ENCODE results near the gene DFFB.
"Not testable (repeated sequence)": the region's sequence is repeated elsewhere in the genome, so short reads cannot be mapped to it uniquely, and the experiment has no call there.

DFFB gene, protein sequence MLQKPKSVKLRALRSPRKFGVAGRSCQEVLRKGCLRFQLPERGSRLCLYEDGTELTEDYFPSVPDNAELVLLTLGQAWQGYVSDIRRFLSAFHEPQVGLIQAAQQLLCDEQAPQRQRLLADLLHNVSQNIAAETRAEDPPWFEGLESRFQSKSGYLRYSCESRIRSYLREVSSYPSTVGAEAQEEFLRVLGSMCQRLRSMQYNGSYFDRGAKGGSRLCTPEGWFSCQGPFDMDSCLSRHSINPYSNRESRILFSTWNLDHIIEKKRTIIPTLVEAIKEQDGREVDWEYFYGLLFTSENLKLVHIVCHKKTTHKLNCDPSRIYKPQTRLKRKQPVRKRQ

DNA sequence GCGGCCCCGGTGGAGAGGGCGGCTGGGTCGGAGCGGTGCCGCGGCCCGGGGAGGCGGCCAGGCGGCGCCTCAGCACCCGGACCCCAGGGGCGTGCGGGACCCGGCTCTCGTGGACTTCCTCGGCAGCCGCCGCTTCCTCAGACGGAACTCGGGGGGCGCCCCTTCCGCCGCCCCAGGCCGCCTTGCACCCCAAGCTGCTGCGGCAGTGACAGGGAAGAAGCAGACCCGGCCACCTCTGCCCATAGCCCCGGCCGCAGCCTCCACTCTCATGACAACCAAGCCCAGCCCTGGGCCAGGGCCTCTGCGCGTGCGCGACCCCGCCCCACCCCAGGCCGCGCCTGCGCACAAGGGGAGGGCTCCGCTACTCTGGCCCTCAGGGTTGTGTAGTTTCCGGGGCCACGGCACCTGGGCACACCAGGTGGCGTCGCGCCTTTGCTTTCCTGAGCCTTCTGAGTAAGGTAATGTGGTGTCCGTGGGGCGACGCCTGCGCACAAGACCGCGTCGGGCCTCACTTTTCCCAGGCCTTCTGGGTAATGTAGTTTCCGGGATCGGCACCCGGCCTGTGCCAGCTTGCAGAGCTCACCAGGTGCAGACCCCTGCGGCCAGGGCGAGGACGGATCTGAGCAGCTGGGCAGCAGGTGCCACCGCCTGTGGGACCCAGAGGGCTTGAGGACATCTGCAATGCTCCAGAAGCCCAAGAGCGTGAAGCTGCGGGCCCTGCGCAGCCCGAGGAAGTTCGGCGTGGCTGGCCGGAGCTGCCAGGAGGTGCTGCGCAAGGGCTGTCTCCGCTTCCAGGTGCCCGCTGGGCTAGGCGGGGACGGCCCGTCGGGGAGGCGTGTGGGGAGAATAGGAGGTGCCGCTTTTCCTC is at the start of gene DFFB, which contains the start of gene CEP104:
Gene DFFB, plus strand, starts transcription at position 554 of the 868 bp plus-strand sequence. Its CDS starts 128 bp downstream, at position 682.
Gene CEP104, minus strand, starts transcription at position 289 of the 868 bp plus-strand sequence. CDS start 4,804 bp downstream, outside the sequence.
- DNase-seq (ENCODE audit: low read depth) = peak; percentile 93

DNA sequence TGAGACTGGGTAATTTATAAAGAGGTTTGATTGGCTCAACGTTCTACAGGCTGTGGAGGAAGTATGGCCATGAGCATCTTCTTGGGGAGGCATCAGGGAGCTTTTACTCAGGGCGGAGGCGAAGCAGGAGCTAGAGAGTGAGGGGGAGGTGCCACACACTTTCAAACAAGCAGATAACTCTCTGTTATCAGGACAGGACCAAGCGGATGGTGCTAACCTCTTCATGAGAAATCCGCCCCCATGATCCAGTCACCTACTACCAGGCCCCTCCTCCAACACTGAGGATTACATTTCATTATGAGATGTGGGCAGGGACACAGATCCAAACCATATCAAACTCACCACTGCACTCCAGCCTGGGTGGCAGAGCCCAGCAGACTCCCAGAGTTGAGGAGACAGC is 49.5 kb upstream of the DFFB start:
- no peak for DNase-seq (ENCODE audit: low read depth)

DNA sequence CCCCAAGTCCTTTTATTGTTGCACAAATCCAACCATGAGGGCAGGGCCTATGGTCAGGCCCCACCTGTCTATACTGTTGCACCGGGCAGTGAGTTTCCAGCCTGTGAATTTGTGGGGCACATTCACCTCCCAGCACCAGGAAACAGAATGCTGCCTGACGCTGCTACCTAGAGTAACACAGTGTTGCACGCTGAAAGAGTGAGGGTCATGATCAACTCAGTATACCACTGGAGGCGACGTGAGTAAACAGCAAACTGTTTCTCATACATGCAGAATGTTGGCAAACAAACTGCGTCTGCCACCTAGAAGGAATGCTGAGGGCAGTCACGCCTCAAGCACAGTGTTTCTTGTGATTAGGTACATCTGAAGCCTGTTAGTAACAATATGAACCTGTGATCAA is 47.6 kb upstream of the DFFB start:
- no peak for DNase-seq (ENCODE audit: low read depth)

DNA sequence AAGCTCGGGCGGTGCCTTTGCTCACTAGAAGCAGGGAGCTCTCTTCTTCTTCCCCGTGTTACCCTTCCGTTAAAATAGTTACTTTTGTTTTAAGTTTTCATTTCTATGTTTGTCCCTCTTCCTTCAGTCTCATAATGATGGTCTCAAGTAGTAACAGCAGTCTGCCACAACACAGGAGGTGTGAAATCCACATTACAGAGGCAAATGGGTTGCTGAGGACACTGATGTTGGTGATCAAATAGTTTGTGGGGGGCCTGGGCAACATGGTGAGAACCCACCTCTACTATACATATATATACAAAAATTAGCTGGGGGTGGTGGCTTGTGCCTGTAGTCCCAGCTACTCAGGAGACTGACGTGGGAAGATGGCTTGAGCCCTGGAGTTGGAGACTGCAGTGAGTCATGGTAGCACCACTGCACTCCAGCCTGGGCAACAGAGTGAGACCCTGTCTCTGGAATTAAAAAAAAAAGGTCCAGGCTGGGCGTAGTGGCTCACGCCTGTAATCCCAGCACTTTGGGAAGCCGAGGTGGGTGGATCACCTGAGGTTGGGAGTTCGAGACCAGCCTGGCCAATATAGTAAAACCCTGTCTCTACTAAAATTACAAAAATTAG is 47.0 kb upstream of the DFFB start:
- not testable (repeated sequence) for DNase-seq (ENCODE audit: low read depth)

DNA sequence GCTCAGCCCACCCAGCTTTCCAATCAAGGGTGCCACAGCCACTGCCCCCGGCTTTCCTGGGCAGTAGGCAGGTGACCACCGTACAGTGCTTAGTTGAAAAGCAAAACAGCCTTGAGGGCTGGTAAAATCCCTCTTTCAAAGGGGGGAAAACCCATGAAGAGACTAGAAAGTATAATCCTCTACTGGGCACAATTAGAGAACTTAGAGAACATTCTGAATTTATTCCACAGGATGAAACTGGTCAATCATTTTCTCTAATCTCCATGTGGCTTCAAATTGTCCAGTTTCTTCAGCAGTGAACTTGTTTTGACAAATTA is 45.7 kb upstream of the DFFB start:
- no peak for DNase-seq (ENCODE audit: low read depth)

DNA sequence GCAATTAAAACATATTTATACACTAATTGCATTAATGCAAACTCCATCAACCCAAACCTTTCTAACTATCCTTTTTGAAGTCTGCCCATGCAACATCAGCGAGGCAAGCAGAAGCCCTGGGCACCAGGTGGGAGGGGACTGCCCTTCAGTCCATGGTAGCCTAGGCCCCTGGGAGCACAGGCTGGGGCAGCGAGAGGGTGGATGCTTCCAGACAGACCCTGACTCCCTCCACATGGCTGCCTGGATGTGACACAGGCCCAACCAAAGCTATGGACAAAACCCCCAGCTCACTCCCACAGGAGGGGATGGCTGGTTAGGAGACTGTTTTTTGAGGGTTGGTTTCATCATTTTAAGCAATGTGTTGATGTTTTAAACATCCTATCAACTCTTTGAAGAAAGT is 43.2 kb upstream of the DFFB start:
- no peak for DNase-seq (ENCODE audit: low read depth)

DNA sequence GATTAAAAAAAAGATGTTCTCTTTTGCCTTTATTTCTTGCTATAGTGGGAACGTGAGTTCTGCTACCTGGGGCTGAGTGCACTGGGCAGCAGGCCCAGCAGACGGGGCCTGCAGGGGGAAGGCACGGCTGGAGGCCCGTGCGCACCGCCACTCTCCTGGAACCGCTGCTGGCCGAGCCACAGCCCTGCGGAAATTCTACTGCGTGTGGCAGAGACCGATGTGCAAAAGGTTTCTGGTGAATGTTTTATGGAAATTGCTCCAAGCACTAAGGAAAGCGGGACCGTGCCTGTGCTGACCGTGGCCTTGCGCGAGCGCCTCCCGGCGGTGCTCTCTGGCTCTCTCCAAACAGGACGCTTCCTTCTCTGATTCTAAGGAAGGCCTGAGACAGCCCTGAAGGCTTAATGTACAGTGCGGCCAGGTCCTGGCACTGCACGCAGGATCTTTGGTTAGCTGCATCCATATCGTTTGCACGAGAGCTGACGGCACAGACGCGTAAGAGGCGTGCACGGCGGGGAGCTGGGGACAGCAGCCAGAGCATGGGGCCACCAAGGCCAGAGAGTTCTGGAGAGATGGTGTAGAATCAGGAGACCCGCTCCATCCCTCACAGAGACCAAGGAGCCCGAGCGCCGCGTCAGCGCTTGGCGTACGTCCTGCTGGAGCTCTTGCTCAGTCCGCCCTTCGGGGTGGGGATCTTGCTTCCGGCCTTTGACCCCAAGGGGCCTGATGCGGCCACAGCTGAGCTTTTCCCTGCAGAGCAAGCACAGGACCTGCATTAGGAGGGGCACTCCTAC is 42.3 kb upstream of the DFFB start:
- DNase-seq (ENCODE audit: low read depth) = no peak

DNA sequence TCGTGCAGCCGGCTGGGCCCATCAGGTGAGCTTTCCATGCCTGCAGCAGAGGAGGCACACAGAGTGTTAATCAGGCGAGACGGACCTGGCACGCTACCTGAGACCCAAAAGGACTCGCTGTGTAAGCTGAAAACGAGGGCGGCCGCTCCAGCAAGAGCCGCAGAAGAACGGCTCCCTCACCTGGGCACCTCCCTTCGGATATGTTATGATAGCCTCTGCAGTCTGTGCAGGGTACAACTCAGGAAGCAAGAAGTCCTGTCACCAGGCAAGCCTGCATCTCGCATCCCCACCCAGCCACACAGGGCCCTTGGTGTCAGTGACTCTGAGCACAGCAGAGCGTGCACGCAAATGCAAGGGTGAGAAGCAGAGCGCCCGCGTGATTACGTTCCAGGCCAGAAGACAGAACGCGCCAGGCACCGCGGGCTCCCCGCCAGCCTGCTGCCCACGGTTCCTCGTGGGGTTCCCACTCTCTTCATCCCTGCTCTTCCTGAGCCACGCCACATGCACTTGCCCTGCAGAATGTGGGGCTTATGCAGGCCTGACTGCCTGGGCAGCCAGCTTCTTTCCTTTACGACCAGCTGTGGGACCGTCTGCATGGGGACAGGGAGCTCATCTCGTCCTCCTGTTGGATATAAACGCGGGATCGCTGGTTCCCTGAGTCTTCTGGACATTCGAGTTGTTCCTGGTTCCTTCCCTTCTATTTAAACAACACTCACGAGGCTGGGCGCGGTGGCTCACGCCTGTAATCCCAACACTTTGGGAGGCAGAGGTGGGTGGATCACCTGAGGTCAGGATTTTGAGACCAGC is 40.7 kb upstream of the DFFB start:
- DNase-seq (ENCODE audit: low read depth) = no peak

DNA sequence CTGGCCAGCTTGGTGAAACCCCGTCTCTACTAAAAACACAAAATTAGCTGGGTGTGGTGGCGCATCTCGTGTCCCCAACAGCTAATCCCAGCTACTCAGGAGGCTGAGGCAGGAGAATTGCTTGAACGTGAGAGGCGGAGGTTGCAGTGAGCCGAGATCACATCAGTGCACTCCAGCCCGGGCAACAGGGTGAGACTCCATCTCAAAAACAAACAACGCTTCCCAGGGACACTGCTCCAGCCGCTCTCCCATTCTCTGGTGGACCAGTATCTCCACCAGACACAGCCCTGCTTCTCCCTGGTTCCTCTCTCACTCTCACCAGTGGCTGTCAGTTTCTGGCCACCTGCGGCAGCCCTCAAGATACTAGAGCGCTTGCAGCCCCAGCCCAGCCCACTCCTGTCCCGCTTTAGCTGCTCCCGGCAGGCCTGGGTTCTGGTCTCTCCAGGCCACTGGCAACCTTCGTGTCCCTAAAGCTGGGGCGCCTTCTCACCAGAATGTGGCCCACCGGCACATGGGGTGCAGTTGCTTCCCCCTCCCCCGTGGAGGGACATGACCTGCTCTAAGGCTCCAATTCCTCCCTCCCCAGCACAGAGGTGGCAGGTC is 40.0 kb upstream of the DFFB start:
- DNase-seq (ENCODE audit: low read depth) = no peak

DNA sequence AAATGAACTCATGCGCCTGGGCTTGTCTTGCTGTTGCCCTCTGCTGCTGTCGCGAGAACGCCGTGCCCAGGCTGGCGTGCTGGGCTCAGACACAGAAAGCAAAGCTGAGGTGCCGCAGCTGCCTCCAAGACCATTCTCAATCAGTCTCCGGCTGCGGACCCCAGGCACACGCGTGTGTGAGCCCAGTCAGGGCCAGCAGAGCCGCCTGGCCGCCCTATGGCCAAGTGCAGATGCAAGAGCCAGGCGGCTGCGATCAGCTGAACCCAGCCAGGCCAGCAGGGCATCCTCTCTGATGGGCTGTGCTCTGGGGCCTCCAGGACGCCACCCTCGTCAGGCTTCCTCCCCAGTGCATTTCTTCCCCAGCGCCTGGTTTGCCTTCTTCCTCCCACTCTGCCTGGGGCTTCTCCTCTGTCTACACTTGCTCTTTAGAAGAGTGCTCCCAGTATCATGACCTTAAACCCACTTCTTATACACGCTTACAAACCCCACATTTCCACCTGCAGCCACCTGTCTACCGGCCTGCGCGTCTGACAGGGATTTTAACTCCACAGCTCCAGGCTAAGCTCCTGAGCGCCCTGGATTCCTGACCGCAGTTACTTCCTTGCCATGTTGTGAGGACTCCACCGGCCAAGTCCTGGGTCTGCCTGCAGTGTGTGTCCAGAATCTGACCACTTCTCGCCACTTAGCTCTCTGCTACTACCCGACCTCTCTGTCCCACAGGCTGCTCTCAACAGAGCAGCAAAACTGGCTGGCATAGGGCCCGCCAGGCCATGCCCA is 39.3 kb upstream of the DFFB start:
- no peak for DNase-seq (ENCODE audit: low read depth)

DNA sequence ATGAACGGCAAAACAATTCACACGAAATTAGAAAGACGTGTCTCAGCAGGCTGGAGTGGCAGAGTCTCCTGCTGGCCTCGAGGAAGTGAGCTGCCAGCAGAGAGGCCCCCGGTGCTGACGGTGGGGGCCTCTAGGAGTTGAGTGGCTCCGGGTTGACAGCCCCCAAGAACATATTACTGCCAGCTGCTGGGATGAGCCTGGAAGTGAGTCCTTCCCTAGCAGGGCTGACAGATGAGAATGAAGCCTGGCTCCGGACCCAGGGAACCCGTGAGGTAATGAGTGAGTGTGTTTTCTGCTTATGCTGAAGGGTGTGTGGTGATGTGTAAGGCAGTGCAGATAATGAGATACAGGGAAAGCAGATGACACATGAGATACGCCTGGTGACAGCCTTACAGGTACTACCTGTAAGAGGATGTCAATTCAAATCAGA is 37.5 kb upstream of the DFFB start:
- no peak for DNase-seq (ENCODE audit: low read depth)

DNA sequence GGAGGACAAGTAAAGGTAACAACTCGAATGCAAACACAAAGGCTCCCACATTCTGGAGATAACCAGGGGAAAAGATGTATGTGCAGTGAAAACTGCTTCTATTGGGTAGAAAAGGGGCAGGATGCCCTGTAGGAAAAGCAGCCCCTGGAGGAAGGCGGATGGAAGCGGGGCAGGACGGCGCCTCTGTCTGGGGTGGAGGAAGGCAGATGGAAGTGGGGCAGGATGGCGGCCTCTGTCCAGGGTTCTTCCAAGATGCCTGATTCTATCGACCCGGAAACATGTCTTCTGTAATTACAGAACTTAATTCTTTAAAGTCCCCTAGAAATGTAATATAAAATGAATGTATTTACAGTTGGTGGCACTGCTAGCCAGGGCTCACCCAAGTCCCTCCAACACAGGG is 37.0 kb upstream of the DFFB start:
- no peak for DNase-seq (ENCODE audit: low read depth)

DNA sequence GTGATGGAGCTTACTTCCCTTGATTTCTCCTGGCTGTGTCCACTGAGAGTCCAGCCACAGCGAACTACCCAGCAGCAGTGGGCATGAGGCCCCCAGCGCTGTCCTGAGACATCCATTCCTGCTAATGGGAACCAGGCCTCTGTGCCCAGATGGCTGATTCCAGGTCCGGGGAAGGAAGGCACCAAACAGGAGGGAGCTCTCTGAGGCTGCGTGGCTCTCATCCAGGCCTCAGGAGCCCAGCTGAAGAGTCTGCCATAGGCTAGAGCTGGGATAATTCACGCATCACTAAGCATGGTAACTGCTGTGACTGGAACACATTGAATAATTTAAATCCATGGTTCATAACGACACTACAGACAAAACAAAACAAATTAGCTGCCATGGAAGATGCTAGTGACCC is 36.3 kb upstream of the DFFB start:
- DNase-seq (ENCODE audit: low read depth) = no peak

DNA sequence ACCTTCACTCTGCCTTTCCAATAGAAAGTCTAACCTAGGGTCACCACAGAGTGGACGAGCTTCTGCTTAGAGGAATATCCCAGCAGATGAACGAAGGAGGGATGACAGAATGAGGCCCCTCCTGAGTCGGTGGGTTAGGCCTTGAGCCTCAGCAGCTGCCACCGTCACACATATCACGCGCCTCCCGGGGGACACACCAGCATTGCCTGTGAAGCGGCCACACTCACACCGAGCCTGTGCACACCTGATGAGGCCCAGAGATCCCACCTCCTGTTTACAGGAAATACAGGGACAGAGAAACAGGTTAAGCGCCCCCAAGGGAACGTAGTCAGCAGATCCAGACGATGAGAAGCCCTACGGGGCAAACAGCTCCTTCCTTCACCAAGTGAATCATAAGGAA is 35.8 kb upstream of the DFFB start:
- no peak for DNase-seq (ENCODE audit: low read depth)

DNA sequence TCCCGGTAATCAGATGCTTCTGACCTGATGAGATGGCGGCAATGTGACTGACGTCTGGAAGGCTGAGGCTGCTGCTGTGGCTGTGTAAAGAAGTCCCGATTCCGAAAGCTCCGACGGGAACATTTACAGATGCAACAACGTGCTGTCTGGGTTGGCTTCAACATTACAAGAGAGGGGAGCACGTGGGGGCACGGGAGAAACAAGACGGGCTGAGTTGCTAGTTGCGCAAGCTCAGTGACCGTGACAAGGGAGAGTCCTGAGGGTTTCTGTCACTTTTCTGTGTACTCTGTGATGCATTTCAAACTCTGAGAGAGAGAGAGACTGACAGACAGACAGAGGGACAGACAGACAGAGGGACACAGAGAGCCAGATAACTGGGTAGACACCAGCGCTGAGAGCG is 35.4 kb upstream of the DFFB start:
- no peak for DNase-seq (ENCODE audit: low read depth)

DNA sequence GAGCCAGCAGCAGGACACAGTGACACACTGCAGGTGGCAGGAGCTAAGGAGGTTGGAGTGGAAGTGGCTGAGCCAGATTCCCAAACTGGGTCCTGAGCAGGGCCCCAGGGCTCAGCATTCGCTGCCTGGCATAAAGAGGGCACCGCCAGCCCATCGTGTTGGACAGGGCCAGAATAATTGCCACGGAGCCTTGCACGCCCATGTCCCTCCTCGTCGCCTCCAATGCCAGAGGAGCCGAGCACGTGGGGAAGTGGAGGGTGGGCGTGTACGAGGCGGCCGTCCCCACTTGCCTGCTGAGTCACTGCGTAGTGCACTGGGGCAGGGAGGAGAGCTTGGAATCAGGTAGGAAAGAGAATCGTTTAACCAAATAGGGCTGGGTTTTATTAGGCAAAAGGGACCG is 34.9 kb upstream of the DFFB start:
- DNase-seq (ENCODE audit: low read depth) = no peak

DNA sequence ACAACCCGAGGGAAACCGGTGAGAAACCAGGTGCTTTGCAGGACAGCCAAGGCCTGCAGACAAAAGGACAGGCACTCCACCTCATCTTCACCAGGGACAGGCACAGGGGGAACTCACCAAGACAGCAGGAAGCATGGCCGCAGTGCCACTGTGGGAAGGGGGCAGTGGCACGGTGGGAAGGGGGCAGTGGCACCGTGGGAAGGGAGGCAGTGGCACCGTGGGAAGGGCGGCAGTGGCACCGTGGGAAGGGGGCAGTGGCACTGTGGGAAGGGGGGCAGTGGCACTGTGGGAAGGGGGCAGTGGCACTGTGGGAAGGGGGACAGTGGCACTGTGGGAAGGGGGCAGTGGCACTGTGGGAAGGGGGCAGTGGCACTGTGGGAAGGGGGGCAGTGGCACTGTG is 32.6 kb upstream of the DFFB start:
- DNase-seq (ENCODE audit: low read depth) = no peak

DNA sequence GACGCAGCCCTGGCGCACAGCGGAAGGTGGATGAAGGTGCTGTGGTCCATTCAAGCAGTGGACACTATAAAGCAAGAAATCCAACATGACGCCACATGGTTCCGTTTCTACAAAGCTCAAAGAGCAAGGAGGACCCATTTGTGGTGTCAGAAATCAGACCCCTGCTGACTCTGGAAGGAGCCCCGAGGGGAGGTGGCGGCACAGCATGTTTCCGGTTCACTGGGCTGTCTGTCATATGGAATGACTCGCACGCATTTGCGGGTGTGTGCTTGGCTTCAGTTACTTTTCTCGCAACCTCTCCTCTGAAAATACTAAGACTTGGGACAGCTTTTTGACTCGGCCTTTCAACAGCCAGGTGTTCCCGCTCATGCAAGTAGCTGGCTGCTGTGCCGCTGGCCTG is 31.9 kb upstream of the DFFB start:
- DNase-seq (ENCODE audit: low read depth) = no peak

DNA sequence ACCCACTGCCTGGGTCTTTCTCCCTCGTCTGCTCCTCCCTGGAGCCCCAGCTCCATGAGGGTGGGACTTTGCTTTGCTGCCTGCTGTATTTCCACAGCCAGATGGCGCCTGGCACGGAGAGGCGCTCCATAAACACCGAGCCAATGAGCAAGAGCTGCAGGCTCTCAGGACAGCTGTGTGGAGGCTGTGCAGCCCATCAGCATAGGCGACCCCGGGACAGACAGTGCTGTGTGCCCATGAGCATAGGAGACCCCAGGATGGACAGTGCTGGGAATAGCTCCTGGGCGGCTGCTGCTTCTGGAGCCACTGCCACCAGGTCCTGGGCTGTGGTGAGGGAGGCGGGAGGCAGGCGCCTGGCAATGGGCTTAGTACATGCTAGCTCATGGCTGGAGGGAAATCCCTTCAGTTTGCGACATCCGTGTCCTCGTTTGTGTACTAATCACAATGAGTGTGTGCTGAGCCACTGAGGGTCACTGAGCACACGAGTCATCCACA is 29.4 kb upstream of the DFFB start:
- no peak for DNase-seq (ENCODE audit: low read depth)

DNA sequence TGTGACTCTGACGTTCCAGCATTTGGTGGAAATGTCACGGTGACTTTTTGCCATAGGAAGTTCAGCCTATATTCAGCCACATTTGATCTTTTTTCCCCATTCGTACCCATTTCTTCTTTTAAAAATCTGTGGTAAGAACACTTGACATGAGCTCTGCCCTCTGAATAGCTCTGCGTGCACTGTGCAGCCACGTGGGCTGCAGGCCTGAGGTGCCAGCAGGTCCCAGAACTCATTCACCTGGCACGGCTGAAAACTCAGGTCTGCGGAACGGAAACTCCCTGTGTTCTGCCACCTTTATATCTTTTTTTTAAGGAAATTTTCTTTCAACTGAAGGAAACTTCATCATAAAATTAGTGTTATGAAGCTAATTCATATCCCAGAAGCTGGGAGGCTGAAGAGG is 28.9 kb upstream of the DFFB start:
- DNase-seq (ENCODE audit: low read depth) = no peak

Data from activated gamma-delta T cell treated with anti-CD3 and anti-CD28 coated beads, Interleukin-2, amount 50 U/mL, for 16 hours (primary cell).